T-helper 2 cell (primary cell): ENCODE results near the gene ARID1B.
A peak's percentile ranks its signal among the peaks of the same experiment; 100 is the strongest.

Experiments
- DNase-seq, 5 experiments: peaks; one replicate each; pipeline versions ENCODE4 v3.0.0 to v3.0.0-alpha.2; 2012 to 2022

Gene ARID1B

GRCh38 chr6:157198425-157199279 lies 421.5 kb downstream of the ARID1B start:
- no peak for DNase-seq

GRCh38 chr6:157200117-157200516 lies 422.9 kb downstream of the ARID1B start:
- no peak for DNase-seq

GRCh38 chr6:157200611-157201010 lies 423.4 kb downstream of the ARID1B start:
- DNase-seq = no peak

- DNase-seq = no peak
Measured at GRCh38 chr6:157201083-157201482, 423.9 kb downstream of the ARID1B start.

DNA sequence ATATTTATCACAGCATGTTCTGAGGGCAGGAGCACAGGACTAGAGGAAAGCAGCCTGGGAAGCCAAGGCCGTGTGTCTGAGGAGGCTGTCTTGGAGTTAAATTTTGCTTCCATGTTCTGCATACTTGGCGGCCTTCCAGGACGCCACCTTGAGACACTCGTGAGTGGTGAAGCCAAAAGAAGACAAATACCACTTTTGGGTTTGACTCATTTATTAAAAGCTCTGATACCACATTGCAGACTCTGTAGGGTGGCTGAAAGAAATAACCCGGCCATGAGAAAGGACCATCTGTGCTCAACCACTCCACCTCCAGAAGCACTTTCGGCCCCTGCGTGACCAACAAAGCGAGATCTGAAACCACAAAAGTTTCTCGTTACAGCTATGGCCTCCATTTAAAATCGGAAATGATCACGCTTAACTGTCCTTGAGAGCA lies 426.1 kb downstream of the ARID1B start:
- DNase-seq = no peak

- no peak for DNase-seq
Measured at GRCh38 chr6:157203764-157204163, 426.6 kb downstream of the ARID1B start.

DNA sequence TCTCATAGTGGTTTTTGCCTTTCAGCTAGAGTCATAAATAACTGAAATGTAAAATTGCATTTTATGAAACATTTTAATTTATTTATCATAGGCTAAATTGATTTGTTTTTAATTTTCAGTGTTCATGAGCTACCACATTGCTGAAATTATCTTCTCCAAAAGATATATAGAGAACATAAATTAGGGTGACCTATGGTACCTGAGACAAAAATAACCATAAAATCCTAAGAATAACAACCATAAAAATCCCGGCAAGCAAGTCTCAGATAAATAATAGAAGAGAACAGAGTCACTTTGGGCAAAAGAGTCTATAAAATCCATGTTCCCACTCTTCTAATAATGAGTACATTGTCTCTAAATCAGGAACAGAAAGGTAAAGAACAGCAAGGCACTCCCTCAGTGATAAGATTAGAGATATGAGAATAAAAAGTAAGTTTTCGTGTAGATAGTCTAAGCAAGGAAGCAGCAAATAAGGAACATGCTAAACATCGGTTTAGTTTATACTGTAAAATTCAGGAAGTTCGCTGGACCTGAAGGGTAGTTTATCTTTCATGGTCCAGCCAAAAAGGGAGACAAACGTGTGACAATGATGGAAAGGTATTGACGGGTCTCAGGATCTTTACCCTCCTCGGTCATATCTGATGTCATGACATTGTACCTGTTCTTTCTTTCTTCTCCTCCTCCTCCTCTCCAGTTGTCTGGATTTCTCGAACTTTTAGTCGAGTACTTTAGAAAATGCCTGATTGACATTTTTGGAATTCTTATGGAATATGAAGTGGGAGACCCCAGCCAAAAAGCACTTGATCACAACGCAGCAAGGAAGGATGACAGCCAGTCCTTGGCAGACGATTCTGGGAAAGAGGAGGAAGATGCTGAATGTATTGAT lies 428.5 kb downstream of the ARID1B start:
- DNase-seq = no peak

- no peak for DNase-seq
Measured at GRCh38 chr6:157206359-157206815, 429.2 kb downstream of the ARID1B start.

- no peak for DNase-seq
Measured at GRCh38 chr6:157207521-157208076, 430.4 kb downstream of the ARID1B start.

DNA sequence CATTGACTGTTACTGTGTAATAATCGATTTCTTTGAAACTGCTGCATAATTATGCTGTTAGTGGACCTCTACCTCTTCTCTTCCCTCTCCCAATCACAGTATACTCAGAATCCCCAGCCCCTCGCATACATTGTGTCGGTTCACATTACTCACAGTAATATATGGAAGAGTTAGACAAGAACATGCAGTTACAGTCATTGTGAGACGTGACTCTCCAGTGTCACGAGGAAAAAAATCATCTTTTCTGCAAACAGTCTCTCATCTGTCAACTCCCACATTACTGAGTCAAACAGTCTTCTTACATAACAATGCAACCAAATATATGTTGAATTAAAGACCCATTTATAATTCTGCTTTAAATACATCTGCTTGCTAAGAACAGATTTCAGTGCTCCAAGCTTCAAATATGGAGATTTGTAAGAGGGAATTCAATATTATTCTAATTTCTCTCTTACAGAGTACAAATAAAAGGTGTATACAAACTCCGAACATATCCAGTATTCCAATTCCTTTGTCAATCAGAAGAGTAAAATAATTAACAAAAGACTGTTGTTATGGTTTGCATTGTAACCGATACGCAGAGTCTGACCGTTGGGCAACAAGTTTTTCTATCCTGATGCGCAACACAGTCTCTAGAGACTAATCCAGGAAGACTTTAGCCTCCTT lies 432.8 kb downstream of the ARID1B start:
- no peak for DNase-seq

DNA sequence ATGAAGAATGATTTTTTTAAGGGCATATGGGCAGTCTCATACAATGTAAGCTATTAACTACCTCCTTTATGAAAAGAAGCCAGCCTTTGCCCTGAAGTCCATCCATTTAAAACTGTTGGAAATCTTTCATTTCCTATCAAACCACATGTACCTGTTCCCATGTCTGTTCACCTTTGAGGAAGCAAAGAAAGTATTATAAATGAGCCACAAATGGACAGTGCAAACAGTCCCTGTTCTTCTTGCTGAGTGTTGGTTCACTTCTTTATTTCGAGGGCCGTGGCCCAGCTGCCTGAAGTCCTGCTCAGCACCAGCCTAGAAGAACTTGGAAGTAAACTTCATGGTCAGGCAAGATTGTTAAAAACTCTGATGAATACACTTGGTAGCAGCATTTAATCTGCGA lies 433.8 kb downstream of the ARID1B start:
- no peak for DNase-seq

DNA sequence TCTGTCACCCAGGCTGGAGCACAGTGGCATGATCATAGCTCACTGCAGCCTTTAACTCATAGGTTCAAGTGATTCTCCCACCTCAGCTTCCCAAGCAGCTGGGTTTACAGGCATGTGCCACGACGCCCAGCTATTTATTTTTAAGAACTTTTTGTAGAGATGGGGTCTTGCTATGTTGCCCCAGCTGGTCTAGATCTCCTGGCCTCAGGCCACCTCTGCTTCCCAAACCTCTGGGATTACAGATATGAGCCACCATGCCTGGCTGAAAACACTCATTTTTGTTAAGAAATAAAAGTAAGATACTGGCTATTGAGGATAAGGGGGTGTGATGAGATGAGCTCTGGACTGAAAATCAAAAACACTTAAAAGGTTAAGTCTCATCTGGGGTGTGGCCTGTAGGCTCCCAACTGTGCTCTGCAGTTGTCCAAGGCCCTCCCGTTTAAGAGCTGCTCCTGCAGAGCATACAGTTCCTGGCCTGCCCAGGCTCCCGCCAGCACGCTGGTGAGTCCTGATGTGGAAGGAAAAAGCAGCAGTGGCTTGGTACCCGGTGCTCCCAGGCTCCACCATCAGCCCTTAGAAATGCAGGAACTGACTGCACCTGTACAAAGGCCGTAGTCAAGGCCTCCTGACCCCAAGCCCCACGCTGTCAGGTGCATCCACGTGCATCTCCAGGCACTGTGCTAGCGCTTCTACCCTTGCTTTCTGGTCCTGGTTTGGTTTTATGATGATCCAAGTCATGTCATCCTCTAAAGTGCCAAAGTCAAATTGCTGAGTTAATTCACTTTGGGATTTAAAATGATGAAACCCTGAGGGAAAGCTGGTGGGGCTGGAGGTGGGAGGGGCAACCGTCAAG lies 434.7 kb downstream of the ARID1B start:
- no peak for DNase-seq

- DNase-seq = no peak
Measured at GRCh38 chr6:157213426-157213825, 436.2 kb downstream of the ARID1B start.

GRCh38 chr6:157213907-157214565 lies 436.9 kb downstream of the ARID1B start:
- DNase-seq = no peak

- no peak for DNase-seq
Measured at GRCh38 chr6:157215717-157216116, 438.5 kb downstream of the ARID1B start.

GRCh38 chr6:157216570-157216969 lies 439.4 kb downstream of the ARID1B start:
- DNase-seq = peak in 1 of 5 experiments; percentile 29

- no peak for DNase-seq
Measured at GRCh38 chr6:157217198-157217893, 440.2 kb downstream of the ARID1B start.

- no peak for DNase-seq
Measured at GRCh38 chr6:157217894-157218370, 440.8 kb downstream of the ARID1B start.

DNA sequence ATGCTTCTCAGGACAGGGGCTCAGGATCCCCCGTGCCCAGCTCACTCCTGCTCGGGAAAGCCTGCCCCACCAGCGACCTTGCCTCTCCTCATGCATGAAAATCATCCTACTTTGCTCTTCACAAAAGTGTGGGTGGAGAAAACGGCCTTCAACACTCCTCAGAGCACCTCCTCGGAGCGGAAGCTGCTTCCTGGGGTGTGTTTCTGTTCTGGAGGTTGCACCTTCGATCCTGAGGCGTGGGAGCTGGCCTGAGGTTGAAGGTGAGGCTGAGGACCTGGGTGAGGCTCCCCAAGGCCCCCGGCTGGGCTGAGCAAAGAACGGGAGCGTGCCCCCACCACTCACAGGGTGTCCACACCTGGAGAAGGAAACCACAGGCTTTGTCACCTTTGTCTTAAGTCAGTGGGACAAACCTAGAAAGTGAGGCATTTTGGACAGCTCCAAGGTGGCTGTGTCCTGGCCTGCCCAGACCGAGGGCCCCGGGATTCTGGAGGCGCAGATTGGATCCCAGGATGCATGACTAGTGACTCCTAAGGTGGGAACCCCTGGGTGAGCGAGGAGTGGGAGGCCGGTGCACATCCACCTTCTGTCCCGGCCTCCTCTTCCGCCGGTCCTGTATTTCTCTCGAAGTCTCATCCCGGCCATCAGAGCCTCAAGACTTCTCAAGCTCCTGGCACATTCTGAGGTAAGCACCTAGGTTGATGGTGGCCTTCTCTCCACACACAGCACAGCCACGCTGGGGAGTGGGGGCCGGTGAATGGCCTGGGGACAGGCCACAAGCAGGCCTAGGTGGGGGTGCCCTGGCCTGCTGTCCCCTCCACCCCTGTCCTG lies 441.4 kb downstream of the ARID1B start:
- no peak for DNase-seq
